WTC11 (cell line): ENCODE measurements around the gene KCNIP3. TPM values are rescaled to one million over a fixed set of nuclear protein-coding genes. Genes with fewer than 3 reads are reported as not detected.

Experiments used
- ATAC-seq: fragments of 200-7000 bp; cut with Tn5 transposase; 2 replicates; pipeline ENCODE4 v1.10.0; 2021; ENCODE audit warnings: mild to moderate bottlenecking, moderate library complexity
- CTCF ChIA-PET: fragments of 300-600 bp; sonication (Branson Sonifier 250); formaldehyde crosslinking; loops from one replicate; lab custom pipeline; 2021; ENCODE audit warnings: antibody characterized with exemption; lab: Charles Lee
- POLR2A ChIA-PET: fragments of 350-600 bp; sonication (Branson Sonifier 250); formaldehyde crosslinking; loops from one replicate; lab custom pipeline; 2021; ENCODE audit warnings: antibody characterized with exemption; lab: Charles Lee
- DNase-seq: peaks from one replicate; pipeline ENCODE4 v3.0.0; 2021; ENCODE audit warnings: low spot score
- H3K27ac Mint-ChIP-seq: 2 replicates; pipeline ENCODE4 v1.8.0; 2021; ENCODE audit warnings: mixed read lengths
- H3K27me3 Mint-ChIP-seq: 2 replicates; pipeline ENCODE4 v1.8.0; 2021; ENCODE audit warnings: low read depth, mild to moderate bottlenecking, moderate library complexity, mixed read lengths
- H3K36me3 Mint-ChIP-seq: 2 replicates; pipeline ENCODE4 v1.8.0; 2021; ENCODE audit warnings: mixed read lengths
- H3K4me1 Mint-ChIP-seq: 2 replicates; pipeline ENCODE4 v1.8.0; 2022; ENCODE audit warnings: mixed read lengths
- H3K4me3 Mint-ChIP-seq: 2 replicates; pipeline ENCODE4 v1.8.0; 2021; ENCODE audit warnings: mild to moderate bottlenecking, moderate library complexity, mixed read lengths
- H3K9me3 Mint-ChIP-seq: 2 replicates; pipeline ENCODE4 v1.8.0; 2021; ENCODE audit warnings: mixed read lengths
- ATF3 ChIP-seq: sonication (generic); formaldehyde crosslinking; conservative IDR thresholded peaks from 2 replicates; pipeline ENCODE4 v1.8.1; 2022; ENCODE audit warnings: mild to moderate bottlenecking, missing genetic modification reagents
- CBFB ChIP-seq: sonication (generic); formaldehyde crosslinking; IDR thresholded peaks from 2 replicates; pipeline ENCODE4 v1.8.1; 2022; ENCODE audit warnings: mild to moderate bottlenecking, low read depth, missing genetic modification reagents
- CREM ChIP-seq: sonication (generic); formaldehyde crosslinking; IDR thresholded peaks from 2 replicates; pipeline ENCODE4 v1.8.1; 2022; ENCODE audit warnings: mild to moderate bottlenecking, missing genetic modification reagents, moderate library complexity
- FOXK1 ChIP-seq: sonication (generic); formaldehyde crosslinking; IDR thresholded peaks from 2 replicates; pipeline ENCODE4 v1.8.0; 2022; ENCODE audit warnings: mild to moderate bottlenecking, moderate library complexity, missing genetic modification reagents
- FOXP1 ChIP-seq: sonication (generic); formaldehyde crosslinking; IDR thresholded peaks from 2 replicates; pipeline ENCODE4 v1.8.0; 2022; ENCODE audit warnings: missing genetic modification reagents, mild to moderate bottlenecking, moderate library complexity, borderline replicate concordance
- HMGA2 ChIP-seq: fragments of 250-450 bp; sonication (Bioruptor Pico); IDR thresholded peaks from 2 replicates; pipeline ENCODE4 v1.4.0; 2021; ENCODE audit warnings: mild to moderate bottlenecking, moderate library complexity
- NFATC4 ChIP-seq: fragments of 250-450 bp; sonication (Bioruptor Pico); IDR thresholded peaks from 2 replicates; pipeline ENCODE4 v1.9.0; 2021; ENCODE audit warnings: mild to moderate bottlenecking
- NR1H2 ChIP-seq: sonication (generic); formaldehyde crosslinking; IDR thresholded peaks from 2 replicates; pipeline ENCODE4 v1.9.0; 2021; ENCODE audit warnings: mild to moderate bottlenecking, moderate library complexity, missing genetic modification reagents
- NR2C2 ChIP-seq: sonication (generic); formaldehyde crosslinking; IDR thresholded peaks from 2 replicates; pipeline ENCODE4 v1.8.0; 2022; ENCODE audit warnings: mild to moderate bottlenecking, missing genetic modification reagents
- RORB ChIP-seq: fragments of 250-450 bp; sonication (Bioruptor Pico); IDR thresholded peaks from 2 replicates; pipeline ENCODE4 v1.9.0; 2021; ENCODE audit warnings: mild to moderate bottlenecking
- SMAD3 ChIP-seq: sonication (generic); formaldehyde crosslinking; IDR thresholded peaks from 2 replicates; pipeline ENCODE4 v1.8.0; 2022; ENCODE audit warnings: missing genetic modification reagents, mild to moderate bottlenecking, borderline replicate concordance
- STAT6 ChIP-seq: sonication (generic); formaldehyde crosslinking; conservative IDR thresholded peaks from 2 replicates; pipeline ENCODE4 v1.8.1; 2023; ENCODE audit warnings: mild to moderate bottlenecking, low read depth, missing genetic modification reagents, moderate library complexity
- TEAD1 ChIP-seq: sonication (generic); formaldehyde crosslinking; IDR thresholded peaks from 2 replicates; pipeline ENCODE4 v1.8.0; 2022; ENCODE audit warnings: mild to moderate bottlenecking, missing genetic modification reagents
- USF1 ChIP-seq: sonication (generic); formaldehyde crosslinking; IDR thresholded peaks from 2 replicates; pipeline ENCODE4 v1.8.0; 2022; ENCODE audit warnings: mild to moderate bottlenecking, missing genetic modification reagents
- ZNF232 ChIP-seq: sonication (generic); formaldehyde crosslinking; IDR thresholded peaks from 2 replicates; pipeline ENCODE4 v1.8.0; 2022; ENCODE audit warnings: mild to moderate bottlenecking, missing genetic modification reagents
- ZSCAN18 ChIP-seq: fragments of 250-450 bp; sonication (Bioruptor Pico); IDR thresholded peaks from 2 replicates; pipeline ENCODE4 v2.1.2; 2022; ENCODE audit warnings: mild to moderate bottlenecking, moderate library complexity
- total RNA-seq: library from RNA; stranded (reverse); gene quantifications from 3 replicates; pipeline ENCODE4 v1.2.3, GENCODE V29; 2021
- TF ChIP-seq, protein P1 (sequence below): sonication (generic); formaldehyde crosslinking; IDR thresholded peaks from 2 replicates; pipeline ENCODE4 v1.8.1; 2023; ENCODE audit warnings: mild to moderate bottlenecking, moderate library complexity, missing genetic modification reagents
- TF ChIP-seq, protein P2 (sequence below): sonication (generic); formaldehyde crosslinking; IDR thresholded peaks from 2 replicates; pipeline ENCODE4 v1.8.0; 2022; ENCODE audit warnings: mild to moderate bottlenecking, missing genetic modification reagents
- TF ChIP-seq, protein P3 (sequence below): sonication (generic); formaldehyde crosslinking; IDR thresholded peaks from 2 replicates; pipeline ENCODE4 v1.8.1; 2022; ENCODE audit warnings: missing genetic modification reagents, borderline replicate concordance

The KCNIP3 gene
- total RNA-seq, 1 experiment from 2014 or later: 2.1 TPM

GRCh38 chr2:95333056-95333455 lies 35.9 kb downstream of the KCNIP3 start:
- no peaks in the 10 kb centered on the region for H3K36me3 Mint-ChIP-seq
- no peaks in the 10 kb centered on the region for H3K9me3 Mint-ChIP-seq
- H3K27me3 Mint-ChIP-seq: no peaks in the 10 kb centered on the region; the same call in 1 of the 2 replicates
- ATAC-seq (no peak), DNase-seq (no peak)
- no peak for TF ChIP-seq FOXP1 (CRISPR knock-in tag)
- no peak for TF ChIP-seq CREM (CRISPR knock-in tag)
- TF ChIP-seq, protein P1, sequence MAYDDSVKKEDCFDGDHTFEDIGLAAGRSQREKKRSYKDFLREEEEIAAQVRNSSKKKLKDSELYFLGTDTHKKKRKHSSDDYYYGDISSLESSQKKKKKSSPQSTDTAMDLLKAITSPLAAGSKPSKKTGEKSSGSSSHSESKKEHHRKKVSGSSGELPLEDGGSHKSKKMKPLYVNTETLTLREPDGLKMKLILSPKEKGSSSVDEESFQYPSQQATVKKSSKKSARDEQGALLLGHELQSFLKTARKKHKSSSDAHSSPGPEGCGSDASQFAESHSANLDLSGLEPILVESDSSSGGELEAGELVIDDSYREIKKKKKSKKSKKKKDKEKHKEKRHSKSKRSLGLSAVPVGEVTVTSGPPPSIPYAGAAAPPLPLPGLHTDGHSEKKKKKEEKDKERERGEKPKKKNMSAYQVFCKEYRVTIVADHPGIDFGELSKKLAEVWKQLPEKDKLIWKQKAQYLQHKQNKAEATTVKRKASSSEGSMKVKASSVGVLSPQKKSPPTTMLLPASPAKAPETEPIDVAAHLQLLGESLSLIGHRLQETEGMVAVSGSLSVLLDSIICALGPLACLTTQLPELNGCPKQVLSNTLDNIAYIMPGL: no peak
- TF ChIP-seq, protein P2, sequence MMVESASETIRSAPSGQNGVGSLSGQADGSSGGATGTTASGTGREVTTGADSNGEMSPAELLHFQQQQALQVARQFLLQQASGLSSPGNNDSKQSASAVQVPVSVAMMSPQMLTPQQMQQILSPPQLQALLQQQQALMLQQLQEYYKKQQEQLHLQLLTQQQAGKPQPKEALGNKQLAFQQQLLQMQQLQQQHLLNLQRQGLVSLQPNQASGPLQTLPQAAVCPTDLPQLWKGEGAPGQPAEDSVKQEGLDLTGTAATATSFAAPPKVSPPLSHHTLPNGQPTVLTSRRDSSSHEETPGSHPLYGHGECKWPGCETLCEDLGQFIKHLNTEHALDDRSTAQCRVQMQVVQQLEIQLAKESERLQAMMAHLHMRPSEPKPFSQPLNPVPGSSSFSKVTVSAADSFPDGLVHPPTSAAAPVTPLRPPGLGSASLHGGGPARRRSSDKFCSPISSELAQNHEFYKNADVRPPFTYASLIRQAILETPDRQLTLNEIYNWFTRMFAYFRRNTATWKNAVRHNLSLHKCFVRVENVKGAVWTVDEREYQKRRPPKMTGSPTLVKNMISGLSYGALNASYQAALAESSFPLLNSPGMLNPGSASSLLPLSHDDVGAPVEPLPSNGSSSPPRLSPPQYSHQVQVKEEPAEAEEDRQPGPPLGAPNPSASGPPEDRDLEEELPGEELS (CRISPR knock-in tag): no peak
- TF ChIP-seq SMAD3 (CRISPR knock-in tag): no peak
- no peak for TF ChIP-seq USF1 (CRISPR knock-in tag)
- no peak for TF ChIP-seq TEAD1 (CRISPR knock-in tag)
- TF ChIP-seq FOXK1: no peak
- TF ChIP-seq, protein P3, sequence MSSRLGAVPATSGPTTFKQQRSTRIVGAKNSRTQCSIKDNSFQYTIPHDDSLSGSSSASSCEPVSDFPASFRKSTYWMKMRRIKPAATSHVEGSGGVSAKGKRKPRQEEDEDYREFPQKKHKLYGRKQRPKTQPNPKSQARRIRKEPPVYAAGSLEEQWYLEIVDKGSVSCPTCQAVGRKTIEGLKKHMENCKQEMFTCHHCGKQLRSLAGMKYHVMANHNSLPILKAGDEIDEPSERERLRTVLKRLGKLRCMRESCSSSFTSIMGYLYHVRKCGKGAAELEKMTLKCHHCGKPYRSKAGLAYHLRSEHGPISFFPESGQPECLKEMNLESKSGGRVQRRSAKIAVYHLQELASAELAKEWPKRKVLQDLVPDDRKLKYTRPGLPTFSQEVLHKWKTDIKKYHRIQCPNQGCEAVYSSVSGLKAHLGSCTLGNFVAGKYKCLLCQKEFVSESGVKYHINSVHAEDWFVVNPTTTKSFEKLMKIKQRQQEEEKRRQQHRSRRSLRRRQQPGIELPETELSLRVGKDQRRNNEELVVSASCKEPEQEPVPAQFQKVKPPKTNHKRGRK (CRISPR knock-in tag): no peak
- TF ChIP-seq HMGA2 (CRISPR knock-in tag): no peak
- TF ChIP-seq NFATC4 (CRISPR knock-in tag): no peak
- TF ChIP-seq ZNF232 (CRISPR knock-in tag): no peak
- TF ChIP-seq ATF3 (CRISPR knock-in tag): no peak
- TF ChIP-seq STAT6: no peak
- TF ChIP-seq NR1H2 (CRISPR knock-in tag): no peak
- TF ChIP-seq RORB (CRISPR knock-in tag): no peak
- no peak for TF ChIP-seq ZSCAN18 (CRISPR knock-in tag)
- no peak for TF ChIP-seq NR2C2
- no peak for TF ChIP-seq CBFB
- H3K27ac Mint-ChIP-seq: no peak overlapping the region
- ChIA-PET POLR2A (no interaction called here), CTCF (no interaction called here)
- no peaks in the 10 kb centered on the region for H3K4me1 Mint-ChIP-seq
- no peak overlapping the region for H3K4me3 Mint-ChIP-seq
